Endothelial cell of umbilical vein (primary cell): ENCODE data around the gene GRID2. TPM values are rescaled to one million over a fixed set of nuclear protein-coding genes. Genes with fewer than 3 reads are reported as not detected.

Source experiments
- BruUV-seq: library from RNA; stranded (reverse); fragments of 400-500 nt; replicated peaks from 2 replicates; lab custom pipeline; 2021; lab: Mats Ljungman, UMichigan
- CTCF ChIA-PET: fragments of 300-600, 350-600 bp; sonication (Branson Sonifier 250); formaldehyde crosslinking; loops from one replicate; lab custom pipeline; 2021; ENCODE audit warnings: antibody characterized with exemption, inconsistent platforms; lab: Charles Lee
- POLR2A ChIA-PET: fragments of 300-600, 350-600 bp; sonication (Branson Sonifier 250); formaldehyde crosslinking; loops from one replicate; lab custom pipeline; 2021; ENCODE audit warnings: antibody characterized with exemption, inconsistent platforms; lab: Charles Lee
- DNase-seq: peaks from one replicate; pipeline ENCODE4 v3.0.0-alpha.2; 2011; ENCODE audit warnings: low read depth, low spot score
- FAIRE-seq: peaks from 2 replicates; lab custom pipeline; 2011; peaks lifted over from hg19 to GRCh38; lab: Jason Lieb, UNC
- H2AFZ ChIP-seq: 2 replicates; pipeline ENCODE4 v1.6.0; 2012; ENCODE audit warnings: low read depth, low read length, control low read depth, inconsistent platforms
- H3K27ac ChIP-seq: 2 replicates; pipeline ENCODE4 v1.5.1; 2011; ENCODE audit warnings: low read depth, mild to moderate bottlenecking, control low read depth, low read length, moderate library complexity; ENCODE audit not compliant: insufficient read depth
- H3K27me3 ChIP-seq, 2 experiments: 2 replicates each; pipeline versions ENCODE4 v1.6.0 to v1.6.1; 2011; ENCODE audit warnings: low read length in 2 of 2, mixed read lengths in 1 of 2; ENCODE audit not compliant: control insufficient read depth in 2 of 2, insufficient read depth in 2 of 2
- H3K36me3 ChIP-seq, 2 experiments: 2 replicates in 1 of 2; 3 replicates in 1 of 2; pipeline ENCODE4 v1.5.1; 2011; ENCODE audit warnings: low read length in 2 of 2, mild to moderate bottlenecking in 1 of 2, moderate library complexity in 1 of 2; ENCODE audit not compliant: control insufficient read depth in 2 of 2, insufficient read depth in 2 of 2; ENCODE audit errors: extremely low read depth in 1 of 2
- H3K4me1 ChIP-seq: 3 replicates; pipeline ENCODE4 v1.5.1; 2011; ENCODE audit warnings: mild to moderate bottlenecking, low read length; ENCODE audit not compliant: control insufficient read depth, insufficient read depth; ENCODE audit errors: extremely low read depth
- H3K4me2 ChIP-seq: 2 replicates; pipeline ENCODE4 v1.6.1; 2011; ENCODE audit warnings: low read length, control low read depth, mixed read lengths; ENCODE audit not compliant: insufficient read depth
- H3K4me3 ChIP-seq, 3 experiments: fragments of 200-600 bp in 1 of 3; sonication (generic), shearing (Covaris generic) in 1 of 3; replicated peaks in 1 of 3; 2 replicates each; pipeline ENCODE4 v1.5.1; 2011 to 2016; ENCODE audit warnings: control low read depth in 3 of 3, low read length in 3 of 3, mild to moderate bottlenecking in 2 of 3, inconsistent platforms in 1 of 3, low read depth in 1 of 3, moderate library complexity in 1 of 3; ENCODE audit not compliant: insufficient read depth in 1 of 3
- H3K79me2 ChIP-seq: 2 replicates; pipeline ENCODE4 v1.6.0; 2012; ENCODE audit warnings: low read length, inconsistent platforms; ENCODE audit not compliant: control insufficient read depth, insufficient read depth
- H3K9ac ChIP-seq: replicated peaks from 2 replicates; pipeline ENCODE3; 2011; ENCODE audit warnings: low read length, control low read depth; ENCODE audit not compliant: insufficient read depth; ENCODE audit errors: extremely low read depth
- H3K9me1 ChIP-seq: replicated peaks from 3 replicates; pipeline ENCODE4 v1.6.0; 2011; ENCODE audit warnings: mild to moderate bottlenecking, low read length; ENCODE audit not compliant: control insufficient read depth, insufficient read depth; ENCODE audit errors: extremely low read depth
- H3K9me3 ChIP-seq: replicated peaks from 2 replicates; pipeline ENCODE4 v1.5.1; 2012; ENCODE audit warnings: low read length, inconsistent platforms; ENCODE audit not compliant: control insufficient read depth, insufficient read depth
- H4K20me1 ChIP-seq: replicated peaks from 2 replicates; pipeline ENCODE3; 2011; ENCODE audit warnings: mild to moderate bottlenecking, low read length; ENCODE audit not compliant: control insufficient read depth, insufficient read depth; ENCODE audit errors: extremely low read depth
- CTCF ChIP-seq, 2 donors: IDR thresholded peaks; 1 replicate in 1 of 2; 2 replicates in 1 of 2; pipeline ENCODE4 v1.5.1; 2011; ENCODE audit warnings: low read length in 2 of 2, mild to moderate bottlenecking in 2 of 2, moderate library complexity in 2 of 2, control low read depth in 1 of 2, inconsistent platforms in 1 of 2, low read depth in 1 of 2; ENCODE audit not compliant: insufficient read depth in 1 of 2; ENCODE audit errors: extremely low read depth in 1 of 2
- EZH2 ChIP-seq: IDR thresholded peaks from 2 replicates; pipeline ENCODE4 v1.6.1; 2012; ENCODE audit warnings: borderline replicate concordance, low read depth, mild to moderate bottlenecking, moderate library complexity, low read length, inconsistent platforms; ENCODE audit not compliant: severe bottlenecking
- FOS ChIP-seq: IDR thresholded peaks from 2 replicates; pipeline ENCODE4 v1.6.1; 2011; ENCODE audit warnings: mild to moderate bottlenecking, low read length, moderate library complexity, borderline replicate concordance; ENCODE audit not compliant: insufficient read depth
- GATA2 ChIP-seq: IDR thresholded peaks from 2 replicates; pipeline ENCODE4 v1.7.0; 2011; ENCODE audit warnings: low read depth, mild to moderate bottlenecking, moderate library complexity, mixed read lengths, low read length; ENCODE audit not compliant: insufficient read length, insufficient read depth
- JUN ChIP-seq: IDR thresholded peaks from 2 replicates; pipeline ENCODE4 v1.6.1; 2011; ENCODE audit warnings: borderline replicate concordance, low read depth; ENCODE audit not compliant: insufficient read length, insufficient read depth
- MAX ChIP-seq: IDR thresholded peaks from 2 replicates; pipeline ENCODE4 v1.6.1; 2011; ENCODE audit not compliant: insufficient read depth, insufficient read length
- MYC ChIP-seq: IDR thresholded peaks from one replicate; pipeline ENCODE4 v1.6.1; 2011; ENCODE audit warnings: mild to moderate bottlenecking, low read depth, low read length
- POLR2A ChIP-seq: IDR thresholded peaks from 2 replicates; pipeline ENCODE4 v1.6.1; 2012; ENCODE audit warnings: low read depth, mild to moderate bottlenecking, control low read depth, low read length
- POLR2AphosphoS5 ChIP-seq: IDR thresholded peaks from 2 replicates; pipeline ENCODE4 v1.6.1; 2012; ENCODE audit warnings: low read depth, mild to moderate bottlenecking, control low read depth, low read length, moderate library complexity; ENCODE audit not compliant: insufficient read depth
- dilution Hi-C: fragments of 300-500 bp; cut with MboI; formaldehyde crosslinking; loops from one replicate; pipeline ENCODE4 v1.15.0; 2019; ENCODE audit warnings: low sequenced_read_pairs; ENCODE audit not compliant: extremely low pct_ligation_motif_present
- intact Hi-C: fragments of 100-400 bp; cut with micrococcal nuclease; formaldehyde crosslinking; loops from one replicate; pipeline ENCODE4 v1.10.0; 2022
- polyA plus RNA-seq, 4 experiments: library from polyadenylated mRNA; depleted of rRNA in 3 of 4; stranded (reverse) in 3 of 4; unstranded in 1 of 4; fragments of >200 nt; gene quantifications; 2 replicates each; pipeline versions ENCODE4 v1.2.1 to v1.2.3, GENCODE V29; 2011 to 2012; ENCODE audit warnings: missing spikeins in 1 of 4
- total RNA-seq: library from RNA; stranded (reverse); gene quantifications from 2 replicates; pipeline ENCODE4 v1.2.3, GENCODE V29; 2021

Gene GRID2
- total and polyA plus RNA-seq, 2 donors (not counting 3 experiments of a cell fraction or from before 2014, with no cell fraction given), result not detected

GRCh38 chr4:92519727-92520126 lies 216.0 kb downstream of the GRID2 start:
- H3K9me3 ChIP-seq, result no peaks in the 10 kb centered on the region
- DNase-seq, result no peak
- H3K27ac ChIP-seq, result no peak overlapping the region
- BruUV-seq, result no TSS peak
- TF ChIP-seq FOS, result no peak
- TF ChIP-seq POLR2AphosphoS5, result no peak
- no peak for TF ChIP-seq MYC
- no peak for TF ChIP-seq EZH2
- TF ChIP-seq JUN, result no peak
- no peak for TF ChIP-seq GATA2
- TF ChIP-seq POLR2A, result no peak
- no peak for TF ChIP-seq CTCF (IDR thresholded peaks at IDR 0.05; ENCODE audit: extremely low read depth in 1 of 2, insufficient read depth in 1 of 2, low read depth in 1 of 2, low read length in 2 of 2)
- no peak for TF ChIP-seq MAX
- dilution Hi-C loops (no loop called here), intact Hi-C loops (no loop called here)
- no peaks in the 10 kb centered on the region for H3K36me3 ChIP-seq
- H2AFZ ChIP-seq, result no peak overlapping the region
- FAIRE-seq, result no peak
- ChIA-PET POLR2A (no interaction called here), CTCF (no interaction called here)
- H3K4me1 ChIP-seq, result no peaks in the 10 kb centered on the region
- H3K27me3 ChIP-seq, result no peaks in the 10 kb centered on the region
- H3K79me2 ChIP-seq, result no peaks in the 10 kb centered on the region
- H3K9ac ChIP-seq, result no peak overlapping the region
- no peaks in the 10 kb centered on the region for H4K20me1 ChIP-seq
- H3K4me3 ChIP-seq, result no peak overlapping the region
- no peaks in the 10 kb centered on the region for H3K9me1 ChIP-seq
- no peak overlapping the region for H3K4me2 ChIP-seq
